ENCODE results near the gene GH1.

The GH1 gene

GRCh38 chr17:63944736-63945499 lies 26.3 kb upstream of the GH1 start:
- no peak for DNase-seq (ENCODE audit: low spot score)

- no peak for DNase-seq (ENCODE audit: low spot score)
These were observed 25.1 kb upstream of the GH1 start for GRCh38 chr17:63943745-63944144.

- no peak for DNase-seq (ENCODE audit: low spot score)
These were observed 23.8 kb upstream of the GH1 start for GRCh38 chr17:63942309-63942985.

GRCh38 chr17:63941751-63942150 lies 23.1 kb upstream of the GH1 start:
- no peak for DNase-seq (ENCODE audit: low spot score)

GRCh38 chr17:63941162-63941561 lies 22.5 kb upstream of the GH1 start:
- DNase-seq (ENCODE audit: low spot score) = no peak

- no peak for DNase-seq (ENCODE audit: low spot score)
These were observed 21.9 kb upstream of the GH1 start for GRCh38 chr17:63940584-63940983.

GRCh38 chr17:63939884-63940283 lies 21.2 kb upstream of the GH1 start:
- no peak for DNase-seq (ENCODE audit: low spot score)

GRCh38 chr17:63939401-63939800 lies 20.8 kb upstream of the GH1 start:
- DNase-seq (ENCODE audit: low spot score) = no peak

GRCh38 chr17:63937920-63938319 lies 19.3 kb upstream of the GH1 start:
- no peak for DNase-seq (ENCODE audit: low spot score)

- no peak for DNase-seq (ENCODE audit: low spot score)
These were observed 18.7 kb upstream of the GH1 start for GRCh38 chr17:63937319-63937718.

- DNase-seq (ENCODE audit: low spot score) = no peak
These were observed 15.8 kb upstream of the GH1 start for GRCh38 chr17:63934183-63935112.

GRCh38 chr17:63933598-63933997 lies 15.0 kb upstream of the GH1 start:
- no peak for DNase-seq (ENCODE audit: low spot score)

- no peak for DNase-seq (ENCODE audit: low spot score)
These were observed 14.1 kb upstream of the GH1 start for GRCh38 chr17:63932721-63933120.

GRCh38 chr17:63931981-63932561 lies 13.4 kb upstream of the GH1 start, which contains the start of gene CD79B:
Gene CD79B, minus strand, starts transcription at chr17:63932331. Its CDS starts 70 bp downstream, at chr17:63932261.
- no peak for DNase-seq (ENCODE audit: low spot score)

GRCh38 chr17:63930951-63931575 lies 12.4 kb upstream of the GH1 start:
- peak; percentile 55 for DNase-seq (ENCODE audit: low spot score)

- no peak for DNase-seq (ENCODE audit: low spot score)
These were observed 11.5 kb upstream of the GH1 start for GRCh38 chr17:63929860-63930766.

- DNase-seq (ENCODE audit: low spot score) = no peak
These were observed 10.5 kb upstream of the GH1 start for GRCh38 chr17:63928966-63929695.

GRCh38 chr17:63928172-63928666 lies 9.6 kb upstream of the GH1 start:
- DNase-seq (ENCODE audit: low spot score) = no peak

GRCh38 chr17:63927464-63928171 lies 9.0 kb upstream of the GH1 start:
- DNase-seq (ENCODE audit: low spot score) = peak; percentile 7
